ELF-1 (cell line): Measurements from ENCODE around the gene GYPB.
A peak's percentile ranks its signal among the peaks of the same experiment; 100 is the strongest.
"Not testable (repeated sequence)": the region's sequence is repeated elsewhere in the genome, so short reads cannot be mapped to it uniquely, and the experiment has no call there.

ENCODE experiments used
- DNase-seq: peaks from one replicate; pipeline ENCODE4 v3.0.0-alpha.2; 2016; ENCODE audit warnings: low read depth, low spot score

GYPB gene

GRCh38 chr4:144014808-144015207 is 4.4 kb downstream of the GYPB start:
- DNase-seq: no peak

GRCh38 chr4:144008602-144009001 is 10.6 kb downstream of the GYPB start:
- not testable (repeated sequence) for DNase-seq

DNA sequence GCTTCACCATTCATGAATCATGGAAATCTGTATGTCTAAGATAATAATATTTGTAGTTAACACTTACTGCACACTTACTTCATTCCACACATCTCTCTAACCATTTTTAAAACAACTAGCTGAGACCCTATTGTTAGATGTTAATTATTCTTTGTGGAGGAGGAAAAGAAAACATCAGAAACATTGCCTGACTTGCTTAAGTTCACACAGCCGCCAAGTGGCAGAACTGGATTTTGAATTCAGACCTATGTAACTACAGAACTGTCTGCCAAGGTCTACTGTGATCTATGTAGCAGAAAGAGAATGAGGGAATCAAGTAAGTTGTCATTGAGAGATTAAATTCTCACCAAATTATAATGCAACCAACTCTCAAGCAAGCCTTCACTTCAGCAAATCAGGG is 11.2 kb downstream of the GYPB start:
- not testable (repeated sequence) for DNase-seq

- not testable (repeated sequence) for DNase-seq
These were observed 12.9 kb downstream of the GYPB start for GRCh38 chr4:144006200-144006803.

DNA sequence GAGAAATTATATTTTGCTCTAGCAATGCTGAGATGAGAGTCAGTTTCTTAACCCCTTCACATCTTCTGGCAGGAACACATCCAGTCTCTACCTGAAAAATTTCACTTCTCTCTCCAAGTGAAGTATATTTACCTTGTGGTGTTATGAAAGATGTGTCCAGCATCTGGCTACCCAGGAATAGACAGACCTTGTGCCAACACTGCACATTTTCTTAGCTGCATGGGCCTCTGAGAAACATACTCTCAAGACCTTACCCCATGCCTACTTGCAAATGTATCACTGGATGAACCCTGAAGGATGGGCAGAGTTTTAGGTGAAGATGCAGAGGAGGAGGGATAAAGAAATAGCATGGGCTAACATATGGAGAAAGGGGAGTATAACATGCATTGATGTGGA is 13.6 kb downstream of the GYPB start:
- DNase-seq: not testable (repeated sequence)

DNA sequence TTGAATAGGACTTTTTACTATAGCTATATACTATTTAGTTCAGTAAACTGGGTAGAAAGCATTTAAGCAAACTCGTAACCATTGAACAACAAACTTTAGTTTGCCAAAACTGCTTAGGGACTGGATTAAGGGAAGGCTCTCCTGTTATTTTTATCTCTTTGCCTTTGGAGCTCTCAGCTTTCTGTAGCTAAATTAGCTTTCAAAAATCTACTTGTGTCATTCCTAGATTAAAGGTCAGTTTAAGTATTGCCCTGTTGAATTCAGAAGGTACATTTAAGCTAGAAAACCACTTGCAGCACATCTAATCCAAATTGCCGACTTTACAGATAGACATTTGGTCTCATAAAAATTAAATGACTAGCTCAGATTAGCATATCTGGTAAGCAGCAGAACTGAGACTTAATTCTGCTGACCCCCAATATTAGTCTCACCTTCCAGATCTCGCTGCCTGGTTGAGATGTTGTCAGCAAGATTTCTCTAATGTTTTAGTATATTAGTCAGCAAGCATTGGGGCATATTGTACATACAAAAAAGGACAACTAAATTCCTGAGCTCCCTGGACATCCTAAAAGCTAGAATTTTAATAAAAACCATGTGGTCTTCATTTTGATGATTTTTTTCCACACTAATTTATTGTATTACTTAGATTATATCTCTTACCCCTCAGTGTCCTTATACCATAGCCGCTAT is 14.2 kb downstream of the GYPB start:
- not testable (repeated sequence) for DNase-seq

DNA sequence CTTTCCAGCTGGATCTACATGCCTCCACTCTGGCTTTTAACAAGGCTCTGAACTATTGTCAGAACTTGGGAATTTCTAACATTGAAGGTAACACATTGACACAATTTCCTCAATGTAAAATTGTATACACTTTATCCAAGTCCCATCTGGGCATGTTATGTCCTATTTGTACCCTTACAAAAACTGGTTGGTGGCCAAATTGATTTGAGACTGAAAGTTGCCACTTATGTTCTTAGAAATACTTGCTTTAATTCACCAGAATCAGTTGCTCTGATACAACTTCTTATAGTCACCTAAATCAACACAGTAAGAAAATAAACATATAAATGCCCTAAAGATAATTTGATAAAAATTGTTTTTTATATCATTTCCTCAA is 15.3 kb downstream of the GYPB start:
- DNase-seq: not testable (repeated sequence)

GRCh38 chr4:144003205-144003889 is 15.8 kb downstream of the GYPB start:
- not testable (repeated sequence) for DNase-seq

DNA sequence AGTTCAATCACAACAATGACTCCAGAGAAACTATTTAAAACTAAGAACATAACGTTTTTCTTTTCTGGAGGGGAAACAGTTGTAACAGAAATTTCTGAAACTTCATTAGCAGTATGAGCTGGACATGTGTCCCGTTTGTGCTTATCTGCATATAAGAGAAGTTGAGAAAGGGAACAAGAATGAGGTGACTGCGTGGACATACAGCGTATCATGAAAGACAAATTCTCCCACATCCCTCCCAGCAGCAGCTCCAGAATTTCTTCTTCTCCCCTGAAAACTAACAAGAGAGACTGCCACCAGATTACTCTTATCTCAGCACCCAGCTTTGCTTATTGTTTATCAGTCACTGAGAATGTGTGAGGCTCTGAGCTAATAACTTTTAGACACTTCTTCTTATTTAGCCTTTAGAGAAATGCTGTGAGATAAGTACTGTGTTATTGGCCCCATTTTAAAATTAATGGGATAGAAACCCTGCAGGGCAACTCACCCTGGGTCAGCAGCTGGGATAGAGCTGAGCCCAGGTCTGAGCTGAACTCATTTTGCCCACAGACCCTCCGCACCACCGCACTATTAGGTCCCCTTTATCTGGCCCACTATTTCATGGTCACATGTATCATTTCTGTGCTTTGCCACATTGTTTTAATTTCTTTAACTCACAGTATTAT is 18.7 kb downstream of the GYPB start:
- DNase-seq: not testable (repeated sequence)

DNA sequence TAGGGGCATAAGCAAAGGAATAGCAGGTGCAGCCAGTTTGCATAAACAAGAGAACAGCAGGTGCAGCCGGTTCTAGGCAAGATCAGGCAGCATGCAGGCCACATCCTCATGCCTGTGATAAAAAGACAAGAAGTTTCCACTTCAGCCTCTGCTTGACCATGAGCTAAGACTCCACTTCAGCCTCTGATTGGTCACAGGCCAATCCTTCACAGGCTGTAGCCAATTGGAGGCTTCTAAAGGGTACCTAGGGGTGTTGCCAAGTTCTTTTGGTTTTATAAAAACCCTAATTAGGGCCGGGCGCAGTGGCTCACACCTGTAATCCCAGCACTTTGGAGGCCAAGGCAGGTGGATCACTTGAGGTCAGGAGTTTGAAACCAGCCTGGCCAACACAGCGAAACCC is 23.0 kb downstream of the GYPB start:
- DNase-seq: not testable (repeated sequence)

- not testable (repeated sequence) for DNase-seq
These were observed 27.4 kb downstream of the GYPB start for GRCh38 chr4:143991761-143992160.

- DNase-seq: not testable (repeated sequence)
These were observed 28.5 kb downstream of the GYPB start for GRCh38 chr4:143990717-143991116.

- peak; percentile 72 for DNase-seq
These were observed 33.0 kb downstream of the GYPB start for GRCh38 chr4:143986180-143986579.

DNA sequence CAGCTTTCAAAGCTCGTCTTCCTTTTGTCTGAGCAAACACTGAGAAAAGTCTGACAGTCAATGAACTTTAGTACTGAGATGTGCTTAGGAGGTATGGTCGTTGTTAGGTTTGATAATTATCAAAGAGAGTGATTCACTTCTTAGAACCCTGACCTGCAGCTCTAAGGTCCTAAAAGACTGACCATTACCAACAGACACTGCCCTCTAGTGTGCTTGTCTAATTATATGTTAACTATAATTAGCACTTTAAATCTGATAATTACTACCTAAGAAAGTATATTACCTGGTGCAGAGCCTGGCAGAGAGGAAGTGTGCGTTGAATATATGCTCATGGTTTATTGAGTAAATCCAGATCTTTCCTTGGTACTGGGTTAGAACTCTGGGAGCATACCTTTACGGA is 38.4 kb downstream of the GYPB start:
- not testable (repeated sequence) for DNase-seq

DNA sequence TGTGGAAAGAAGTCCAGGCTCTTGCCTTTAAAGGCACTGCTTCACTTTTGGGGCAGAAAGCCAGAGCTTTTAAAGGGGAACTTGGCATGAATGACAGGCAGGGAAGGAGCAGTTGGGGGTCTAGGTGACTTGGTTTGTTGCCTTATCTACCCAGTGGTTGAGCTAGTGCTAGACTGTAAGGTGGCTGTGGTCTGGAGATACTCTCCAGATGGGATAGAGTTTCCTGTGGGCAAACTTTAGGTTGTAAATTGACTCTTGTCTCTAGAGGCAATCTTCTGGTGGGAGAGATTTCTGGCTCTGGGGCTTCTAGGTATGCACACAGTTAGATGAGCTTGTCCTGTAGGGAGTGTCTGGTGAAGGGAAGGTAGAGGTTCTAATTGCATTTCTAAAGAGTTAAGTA is 43.7 kb downstream of the GYPB start:
- DNase-seq: not testable (repeated sequence)

- not testable (repeated sequence) for DNase-seq
These were observed 45.2 kb downstream of the GYPB start for GRCh38 chr4:143974021-143974420.

DNA sequence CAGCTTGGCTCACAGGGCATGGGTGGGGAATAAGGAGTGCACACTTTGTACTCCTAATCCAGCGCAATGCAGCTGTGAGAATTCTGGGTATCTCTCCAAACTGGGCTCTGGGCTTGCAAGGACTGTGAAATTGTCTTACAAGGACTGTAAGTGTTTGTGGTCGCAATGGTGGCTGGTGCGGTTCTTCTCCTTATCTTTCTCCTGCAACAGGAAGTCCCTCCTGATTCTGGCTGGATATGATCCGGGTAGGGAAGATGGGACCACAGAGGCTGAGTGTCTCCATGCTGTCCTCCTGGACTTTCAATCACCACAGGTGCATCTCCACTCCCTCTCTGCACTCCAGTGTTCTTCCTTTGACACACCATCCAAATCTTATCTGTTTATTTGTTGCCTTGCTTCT is 58.1 kb downstream of the GYPB start:
- no peak for DNase-seq

GRCh38 chr4:143955306-143955705 is 63.9 kb downstream of the GYPB start:
- DNase-seq: not testable (repeated sequence)

GRCh38 chr4:143951458-143951972 is 67.7 kb downstream of the GYPB start:
- DNase-seq: not testable (repeated sequence)

GRCh38 chr4:143950967-143951366 is 68.2 kb downstream of the GYPB start:
- DNase-seq: not testable (repeated sequence)

DNA sequence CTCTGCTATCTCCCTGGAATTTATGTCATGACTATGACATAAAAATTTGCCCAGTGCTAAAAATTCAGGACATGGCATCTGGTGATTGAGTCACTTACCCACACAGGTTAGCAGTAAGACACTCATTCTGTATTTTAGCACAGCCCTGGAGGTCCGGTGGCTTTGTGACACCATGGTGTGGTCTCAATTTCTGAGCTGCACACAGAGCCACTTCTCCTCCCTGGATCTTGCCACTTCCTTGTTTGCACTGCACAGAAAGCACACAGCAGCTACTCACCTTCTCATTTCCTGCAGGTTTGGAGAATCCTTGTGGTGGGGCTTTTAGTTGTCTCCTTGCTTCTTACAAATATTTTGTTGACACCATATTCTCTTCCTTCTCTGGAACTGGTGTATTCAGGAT is 69.0 kb downstream of the GYPB start:
- DNase-seq: not testable (repeated sequence)

GRCh38 chr4:143947493-143947892 is 71.7 kb downstream of the GYPB start:
- DNase-seq: not testable (repeated sequence)
